Mucosa of rectum (tissue), 2 donors: ENCODE data around the gene SMIM35.

Experiments used
- H3K27ac ChIP-seq, 2 donors: one replicate each; pipeline ENCODE4 v1.7.0; 2013; ENCODE audit warnings: inconsistent platforms in 2 of 2, low read depth in 2 of 2, low read length in 2 of 2
- H3K27me3 ChIP-seq, 2 donors: one replicate each; pipeline ENCODE4 v1.7.0; 2013; ENCODE audit warnings: low read length in 2 of 2; ENCODE audit not compliant: control insufficient read depth in 2 of 2, insufficient read depth in 2 of 2
- H3K36me3 ChIP-seq, 2 donors: one replicate each; pipeline ENCODE4 v1.7.0; 2013; ENCODE audit warnings: low read length in 2 of 2; ENCODE audit not compliant: control insufficient read depth in 2 of 2, insufficient read depth in 2 of 2
- H3K4me1 ChIP-seq, 2 donors: one replicate each; pipeline ENCODE4 v1.7.0; 2013; ENCODE audit warnings: low read length in 2 of 2, mild to moderate bottlenecking in 1 of 2; ENCODE audit not compliant: control insufficient read depth in 2 of 2, insufficient read depth in 2 of 2
- H3K4me3 ChIP-seq, 2 donors: one replicate each; pipeline ENCODE4 v1.7.0; 2013; ENCODE audit warnings: low read length in 2 of 2
- H3K9ac ChIP-seq, 2 donors: one replicate each; pipeline ENCODE4 v1.7.0; 2013; ENCODE audit warnings: low read length in 2 of 2, low read depth in 1 of 2, mild to moderate bottlenecking in 1 of 2
- H3K9me3 ChIP-seq, 2 donors: one replicate each; pipeline ENCODE4 v1.7.0; 2013; ENCODE audit warnings: low read length in 2 of 2; ENCODE audit not compliant: control insufficient read depth in 2 of 2
- donor health status: healthy.
- donor health status: Normal muscosa, but diverticular disease.

SMIM35 gene

GRCh38 chr11:118042141-118042540, 44.6 kb downstream of the SMIM35 start:
- Histone ChIP-seq H3K9ac (no peak overlapping the region), H3K27me3 (peaks cover 0 to 1% of the 10 kb centered on the region in 2 donors), H3K4me3 (no peak overlapping the region)

GRCh38 chr11:118033443-118033842, 53.3 kb downstream of the SMIM35 start:
- Histone ChIP-seq H3K9ac (no peak overlapping the region), H3K9me3 (no peaks in the 10 kb centered on the region), H3K4me3 (no peak overlapping the region), H3K27ac (no peak overlapping the region), H3K36me3 (no peaks in the 10 kb centered on the region), H3K4me1 (no peaks in the 10 kb centered on the region), H3K27me3 (no peaks in the 10 kb centered on the region)

More at GRCh38 chr11:118042141-118042540, 44.6 kb downstream of the SMIM35 start:
- no peak overlapping the region for H3K27ac ChIP-seq
- H3K4me1 ChIP-seq: no peaks in the 10 kb centered on the region
- no peaks in the 10 kb centered on the region for H3K36me3 ChIP-seq
- no peaks in the 10 kb centered on the region for H3K9me3 ChIP-seq

- Histone ChIP-seq H3K9ac (no peak overlapping the region), H3K4me3 (no peak overlapping the region), H3K27ac (no peak overlapping the region), H3K4me1 (no peaks in the 10 kb centered on the region), H3K27me3 (no peaks in the 10 kb centered on the region), H3K36me3 (no peaks in the 10 kb centered on the region), H3K9me3 (no peaks in the 10 kb centered on the region)
Observed at GRCh38 chr11:118028626-118029025, 58.1 kb downstream of the SMIM35 start.

GRCh38 chr11:118027694-118028093, 59.1 kb downstream of the SMIM35 start:
- no peak overlapping the region for H3K27ac ChIP-seq
- no peaks in the 10 kb centered on the region for H3K9me3 ChIP-seq
- no peak overlapping the region for H3K9ac ChIP-seq
- no peaks in the 10 kb centered on the region for H3K36me3 ChIP-seq
- no peaks in the 10 kb centered on the region for H3K27me3 ChIP-seq
- no peak overlapping the region for H3K4me3 ChIP-seq
- H3K4me1 ChIP-seq: no peaks in the 10 kb centered on the region

GRCh38 chr11:118021146-118021545, 65.6 kb downstream of the SMIM35 start:
- no peaks in the 10 kb centered on the region for H3K27me3 ChIP-seq

GRCh38 chr11:118018401-118018800, 68.4 kb downstream of the SMIM35 start:
- Histone ChIP-seq H3K4me3 (no peak overlapping the region), H3K36me3 (no peaks in the 10 kb centered on the region)

More at GRCh38 chr11:118021146-118021545, 65.6 kb downstream of the SMIM35 start:
- Histone ChIP-seq H3K4me1 (no peaks in the 10 kb centered on the region), H3K27ac (no peak overlapping the region), H3K36me3 (no peaks in the 10 kb centered on the region), H3K9me3 (no peaks in the 10 kb centered on the region), H3K4me3 (no peak overlapping the region), H3K9ac (no peak overlapping the region)

GRCh38 chr11:118017631-118018315, 69.0 kb downstream of the SMIM35 start:
- no peaks in the 10 kb centered on the region for H3K36me3 ChIP-seq
- H3K9me3 ChIP-seq: no peaks in the 10 kb centered on the region
- no peak overlapping the region for H3K9ac ChIP-seq
- peaks cover under 1 to 3% of the 10 kb centered on the region in 2 donors for H3K4me1 ChIP-seq
- H3K27me3 ChIP-seq: no peaks in the 10 kb centered on the region
- H3K4me3 ChIP-seq: no peak overlapping the region
- no peak overlapping the region for H3K27ac ChIP-seq

More at GRCh38 chr11:118018401-118018800, 68.4 kb downstream of the SMIM35 start:
- no peaks in the 10 kb centered on the region for H3K9me3 ChIP-seq
- H3K27ac ChIP-seq: no peak overlapping the region
- H3K4me1 ChIP-seq: peaks cover 0 to 3% of the 10 kb centered on the region in 2 donors
- no peak overlapping the region for H3K9ac ChIP-seq
- H3K27me3 ChIP-seq: no peaks in the 10 kb centered on the region

- Histone ChIP-seq H3K27me3 (no peaks in the 10 kb centered on the region), H3K4me1 (peaks cover 3% of the 10 kb centered on the region in 2 donors), H3K4me3 (no peak overlapping the region), H3K9me3 (no peaks in the 10 kb centered on the region), H3K27ac (no peak overlapping the region), H3K36me3 (no peaks in the 10 kb centered on the region), H3K9ac (no peak overlapping the region)
Observed at GRCh38 chr11:118017111-118017510, 69.7 kb downstream of the SMIM35 start.

- no peaks in the 10 kb centered on the region for H3K36me3 ChIP-seq
- H3K9me3 ChIP-seq: no peaks in the 10 kb centered on the region
- H3K4me3 ChIP-seq: no peak overlapping the region
- H3K4me1 ChIP-seq: peaks cover 3 to 7% of the 10 kb centered on the region in 2 donors
- no peak overlapping the region for H3K9ac ChIP-seq
- H3K27ac ChIP-seq: no peak overlapping the region
- H3K27me3 ChIP-seq: no peaks in the 10 kb centered on the region
Observed at GRCh38 chr11:118016104-118016503, 70.7 kb downstream of the SMIM35 start.

- H3K9ac ChIP-seq: no peak overlapping the region
- H3K4me1 ChIP-seq: peaks cover 6 to 7% of the 10 kb centered on the region in 2 donors
- no peaks in the 10 kb centered on the region for H3K9me3 ChIP-seq
- no peak overlapping the region for H3K4me3 ChIP-seq
- H3K27me3 ChIP-seq: no peaks in the 10 kb centered on the region
- no peaks in the 10 kb centered on the region for H3K36me3 ChIP-seq
- H3K27ac ChIP-seq: no peak overlapping the region
Observed at GRCh38 chr11:118015385-118015841, 71.3 kb downstream of the SMIM35 start.
